Thoracic aorta (tissue), 2 donors: ENCODE data around the gene PRODH. TPM values are rescaled to one million over a fixed set of nuclear protein-coding genes. Genes with fewer than 3 reads are reported as not detected.
A peak's percentile ranks its signal among the peaks of the same experiment; 100 is the strongest.
"Not testable (repeated sequence)": the region's sequence is repeated elsewhere in the genome, so short reads cannot be mapped to it uniquely, and the experiment has no call there.

Experiments
- ATAC-seq: fragments of 150-250 bp; one replicate; pipeline ENCODE4 v1.8.0; 2017; ENCODE audit warnings: low read depth; ENCODE audit not compliant: insufficient number of reproducible peaks, low FRiP score
- DNase-seq: peaks from one replicate; pipeline ENCODE4 v3.0.0-alpha.2; 2020; ENCODE audit warnings: low spot score
- H3K27ac ChIP-seq, 2 donors: fragments of 200-600 bp; sonication (generic); 1 replicate in 1 of 2; 2 replicates in 1 of 2; pipeline ENCODE4 v1.5.1; 2016; ENCODE audit warnings: mild to moderate bottlenecking in 2 of 2, moderate library complexity in 2 of 2
- H3K27me3 ChIP-seq: fragments of 200-600 bp; sonication (generic); replicated peaks from 2 replicates; pipeline ENCODE4 v1.6.0; 2016; ENCODE audit warnings: mild to moderate bottlenecking; ENCODE audit not compliant: insufficient read depth
- H3K36me3 ChIP-seq: fragments of 200-600 bp; sonication (generic); one replicate; pipeline ENCODE4 v1.5.1; 2016
- H3K4me1 ChIP-seq, 2 donors: fragments of 200-600 bp; sonication (generic); 1 replicate in 1 of 2; 2 replicates in 1 of 2; pipeline versions ENCODE4 v1.5.1 to v1.6.0; 2016; ENCODE audit warnings: low read depth in 2 of 2, mild to moderate bottlenecking in 1 of 2; ENCODE audit not compliant: control insufficient read depth in 1 of 2
- H3K4me3 ChIP-seq: fragments of 200-600 bp; sonication (generic); 2 replicates; pipeline ENCODE4 v1.5.1; 2016; ENCODE audit warnings: mild to moderate bottlenecking
- H3K9me3 ChIP-seq: fragments of 200-600 bp; sonication (generic); 2 replicates; pipeline ENCODE4 v1.5.1; 2016
- total RNA-seq, 2 donors: library from RNA; depleted of rRNA; stranded (reverse); fragments of >200 nt; gene quantifications; one replicate each; pipeline versions ENCODE4 v1.1.0 to v1.2.3, GENCODE V29; 2016
- TF ChIP-seq, protein P1 (sequence below): fragments of 200-600 bp; sonication (generic); IDR thresholded peaks from one replicate; pipeline ENCODE4 v1.5.1; 2019; ENCODE audit warnings: antibody characterized with exemption

The PRODH gene
- total RNA-seq, 2 donors from 2014 or later: 7.5 to 16.0 TPM

- no peak for DNase-seq
- Histone ChIP-seq H3K27me3 (no peaks in the 10 kb centered on the region), H3K4me1 (no peaks in the 10 kb centered on the region), H3K4me3 (no peak overlapping the region), H3K9me3 (no peaks in the 10 kb centered on the region), H3K27ac (no peak overlapping the region), H3K36me3 (no peaks in the 10 kb centered on the region)
- ATAC-seq: no peak
- TF ChIP-seq, protein P1, sequence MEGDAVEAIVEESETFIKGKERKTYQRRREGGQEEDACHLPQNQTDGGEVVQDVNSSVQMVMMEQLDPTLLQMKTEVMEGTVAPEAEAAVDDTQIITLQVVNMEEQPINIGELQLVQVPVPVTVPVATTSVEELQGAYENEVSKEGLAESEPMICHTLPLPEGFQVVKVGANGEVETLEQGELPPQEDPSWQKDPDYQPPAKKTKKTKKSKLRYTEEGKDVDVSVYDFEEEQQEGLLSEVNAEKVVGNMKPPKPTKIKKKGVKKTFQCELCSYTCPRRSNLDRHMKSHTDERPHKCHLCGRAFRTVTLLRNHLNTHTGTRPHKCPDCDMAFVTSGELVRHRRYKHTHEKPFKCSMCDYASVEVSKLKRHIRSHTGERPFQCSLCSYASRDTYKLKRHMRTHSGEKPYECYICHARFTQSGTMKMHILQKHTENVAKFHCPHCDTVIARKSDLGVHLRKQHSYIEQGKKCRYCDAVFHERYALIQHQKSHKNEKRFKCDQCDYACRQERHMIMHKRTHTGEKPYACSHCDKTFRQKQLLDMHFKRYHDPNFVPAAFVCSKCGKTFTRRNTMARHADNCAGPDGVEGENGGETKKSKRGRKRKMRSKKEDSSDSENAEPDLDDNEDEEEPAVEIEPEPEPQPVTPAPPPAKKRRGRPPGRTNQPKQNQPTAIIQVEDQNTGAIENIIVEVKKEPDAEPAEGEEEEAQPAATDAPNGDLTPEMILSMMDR: no peak
Measured at GRCh38 chr22:18906896-18907295, 29.2 kb downstream of the PRODH start.

DNA sequence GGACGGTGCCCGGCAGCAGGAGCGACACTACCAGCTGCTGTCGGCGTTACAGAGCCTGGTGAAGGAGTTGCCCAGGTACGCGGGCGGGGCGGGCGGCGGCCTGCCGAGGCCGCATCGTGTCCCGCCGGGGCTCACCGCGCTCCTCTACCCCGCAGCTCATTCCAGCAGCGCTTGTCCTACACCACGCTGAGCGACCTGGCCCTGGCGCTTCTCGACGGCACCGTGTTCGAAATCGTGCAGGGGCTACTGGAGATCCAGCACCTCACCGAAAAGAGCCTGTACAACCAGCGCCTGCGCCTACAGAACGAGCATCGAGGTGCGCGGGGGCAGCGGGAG lies 29.7 kb downstream of the PRODH start:
- ATAC-seq, H3K27ac ChIP-seq, H3K9me3 ChIP-seq, H3K27me3 ChIP-seq, H3K4me1 ChIP-seq, H3K36me3 ChIP-seq, DNase-seq, H3K4me3 ChIP-seq: not testable (repeated sequence)

- TF ChIP-seq, protein P1: no peak
- Histone ChIP-seq H3K27ac (no peak within 1 kb of the TSS), H3K4me3 (no peak within 1 kb of the TSS), H3K9me3 (no peaks in the 10 kb centered on the region), H3K36me3 (no peaks in the 10 kb centered on the region), H3K4me1 (no peaks in the 10 kb centered on the region), H3K27me3 (no peaks in the 10 kb centered on the region)
- DNase-seq (no peak), ATAC-seq (peak; percentile 60)
Measured at GRCh38 chr22:18905540-18906409, 30.3 kb downstream of the PRODH start, which contains the start of gene DGCR6. Gene DGCR6, plus strand, starts transcription at chr22:18906320. Its CDS starts 55 bp downstream, at chr22:18906375.

- H3K27me3 ChIP-seq, H3K4me3 ChIP-seq, H3K36me3 ChIP-seq, H3K9me3 ChIP-seq, DNase-seq, H3K4me1 ChIP-seq, H3K27ac ChIP-seq: not testable (repeated sequence)
- ATAC-seq: peak; percentile 55
Measured at GRCh38 chr22:18896037-18896657, 39.9 kb downstream of the PRODH start.

GRCh38 chr22:18893775-18894174 lies 42.3 kb downstream of the PRODH start:
- not testable (repeated sequence) for H3K4me3 ChIP-seq, H3K27ac ChIP-seq, H3K36me3 ChIP-seq, DNase-seq, ATAC-seq, H3K27me3 ChIP-seq, H3K9me3 ChIP-seq, H3K4me1 ChIP-seq

GRCh38 chr22:18890510-18891192 lies 45.4 kb downstream of the PRODH start:
- H3K4me1 ChIP-seq, H3K9me3 ChIP-seq, H3K4me3 ChIP-seq, H3K36me3 ChIP-seq, H3K27me3 ChIP-seq, H3K27ac ChIP-seq, DNase-seq: not testable (repeated sequence)
- ATAC-seq: peak; percentile 88

DNA sequence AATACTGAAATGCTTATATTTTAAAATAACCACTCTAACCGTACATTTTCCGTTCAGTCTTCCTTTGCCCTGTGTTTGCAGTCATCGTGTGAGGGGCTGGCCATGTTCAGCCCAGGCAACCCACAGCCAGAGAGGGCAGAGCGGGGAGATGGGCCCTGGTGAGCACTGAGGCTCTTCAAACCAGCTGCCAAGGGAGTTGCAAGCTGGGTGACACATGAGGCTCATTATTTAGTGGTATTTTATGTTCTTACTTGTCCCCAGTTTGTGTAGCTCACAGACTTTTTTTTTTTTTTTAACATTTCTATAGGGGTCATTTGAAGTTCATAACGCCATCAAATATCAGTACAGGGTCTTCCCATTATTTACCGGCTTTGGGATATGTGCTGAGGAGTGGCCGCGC lies 48.0 kb downstream of the PRODH start:
- no peaks in the 10 kb centered on the region for H3K4me1 ChIP-seq
- H3K36me3 ChIP-seq: no peaks in the 10 kb centered on the region
- H3K4me3 ChIP-seq: no peak overlapping the region
- TF ChIP-seq, protein P1: no peak
- DNase-seq (no peak), ATAC-seq (no peak)
- H3K9me3 ChIP-seq: no peaks in the 10 kb centered on the region
- H3K27me3 ChIP-seq: no peaks in the 10 kb centered on the region
- no peak overlapping the region for H3K27ac ChIP-seq

GRCh38 chr22:18884465-18884864 lies 51.6 kb downstream of the PRODH start:
- not testable (repeated sequence) for H3K27ac ChIP-seq, H3K36me3 ChIP-seq, H3K4me1 ChIP-seq, ATAC-seq, H3K4me3 ChIP-seq, H3K27me3 ChIP-seq, DNase-seq, H3K9me3 ChIP-seq

- H3K9me3 ChIP-seq, H3K4me1 ChIP-seq, H3K27ac ChIP-seq, H3K36me3 ChIP-seq, DNase-seq, ATAC-seq, H3K4me3 ChIP-seq, H3K27me3 ChIP-seq: not testable (repeated sequence)
Measured at GRCh38 chr22:18881260-18881659, 54.8 kb downstream of the PRODH start.
